ENCODE measurements around the gene CADPS. TPM values are rescaled to one million over a fixed set of nuclear protein-coding genes. Genes with fewer than 3 reads are reported as not detected.

CADPS gene
- polyA plus RNA-seq, 2 donors: 0.09 to 0.20 TPM

DNA sequence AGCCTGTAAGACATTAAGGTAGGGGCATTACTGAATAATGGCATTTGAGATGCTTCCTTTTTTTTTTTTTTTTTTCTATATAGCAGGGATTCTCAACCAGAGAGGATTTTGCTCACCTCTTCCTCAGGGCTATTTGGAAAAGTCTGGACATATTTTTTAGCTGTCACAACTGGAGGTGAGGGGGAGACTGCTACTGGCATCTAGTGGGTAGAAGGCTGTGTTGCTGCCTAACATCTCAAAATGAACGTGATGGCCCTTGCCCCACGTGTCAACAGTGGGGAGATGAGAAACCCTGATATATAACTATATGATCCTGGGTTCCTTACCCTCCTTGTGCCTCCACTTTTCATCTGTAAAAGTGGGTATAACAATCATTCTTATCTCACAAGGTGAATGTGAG lies 71.9 kb downstream of the CADPS start:
- 32 to 44% methylated on average over 2 of the region's 2 CpGs for WGBS, 2 donors
- Histone ChIP-seq H3K4me1 (ENCODE audit: control insufficient read depth in 2 of 2, insufficient read depth in 2 of 2, low read length in 1 of 2) (no peaks in the 10 kb centered on the region), H3K9me3 (ENCODE audit: control insufficient read depth in 2 of 2, insufficient read depth in 1 of 2, low read depth in 1 of 2, low read length in 1 of 2) (no peaks in the 10 kb centered on the region), H3K27ac (ENCODE audit: low read depth in 2 of 2, low read length in 1 of 2) (no peak overlapping the region), H3K27me3 (ENCODE audit: control insufficient read depth in 1 of 2, insufficient read depth in 2 of 2, low read length in 2 of 2) (no peaks in the 10 kb centered on the region), H3K36me3 (ENCODE audit: control insufficient read depth in 2 of 2, insufficient read depth in 2 of 2, low read length in 1 of 2) (no peaks in the 10 kb centered on the region), H3K4me3 (ENCODE audit: low read depth in 1 of 2, low read length in 2 of 2) (no peak overlapping the region)

- Histone ChIP-seq H3K36me3 (ENCODE audit: control insufficient read depth in 2 of 2, insufficient read depth in 2 of 2, low read length in 1 of 2) (no peaks in the 10 kb centered on the region), H3K4me3 (ENCODE audit: low read depth in 1 of 2, low read length in 2 of 2) (no peak overlapping the region), H3K9me3 (ENCODE audit: control insufficient read depth in 2 of 2, insufficient read depth in 1 of 2, low read depth in 1 of 2, low read length in 1 of 2) (no peaks in the 10 kb centered on the region), H3K4me1 (ENCODE audit: control insufficient read depth in 2 of 2, insufficient read depth in 2 of 2, low read length in 1 of 2) (no peaks in the 10 kb centered on the region), H3K27ac (ENCODE audit: low read depth in 2 of 2, low read length in 1 of 2) (no peak overlapping the region), H3K27me3 (ENCODE audit: control insufficient read depth in 1 of 2, insufficient read depth in 2 of 2, low read length in 2 of 2) (no peaks in the 10 kb centered on the region)
- 17 to 18% methylated on average over 3 of the region's 3 CpGs for WGBS, 2 donors
Measured at GRCh38 chr3:62798000-62798399, 77.2 kb downstream of the CADPS start.

DNA sequence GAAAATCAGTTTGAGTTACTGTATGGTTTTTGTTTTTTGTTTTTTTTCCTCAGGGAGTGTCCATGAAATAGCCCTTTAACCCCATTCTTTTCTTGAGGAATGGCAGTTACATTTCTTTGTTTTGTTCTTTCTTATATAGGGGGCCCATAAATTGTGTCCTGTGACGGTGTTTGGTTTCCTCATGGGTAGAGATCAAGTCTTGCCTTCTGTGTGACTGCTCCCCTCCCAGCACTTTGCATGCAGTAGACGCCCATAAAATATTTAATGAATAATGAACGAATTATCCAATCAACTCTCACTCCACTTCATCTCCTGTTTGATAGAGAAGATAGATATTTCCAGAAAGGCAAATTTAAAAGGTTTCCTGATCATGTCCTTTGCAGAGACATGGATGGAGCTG lies 78.1 kb downstream of the CADPS start:
- Histone ChIP-seq H3K27ac (ENCODE audit: low read depth in 2 of 2, low read length in 1 of 2) (no peak overlapping the region), H3K4me3 (ENCODE audit: low read depth in 1 of 2, low read length in 2 of 2) (no peak overlapping the region), H3K9me3 (ENCODE audit: control insufficient read depth in 2 of 2, insufficient read depth in 1 of 2, low read depth in 1 of 2, low read length in 1 of 2) (no peaks in the 10 kb centered on the region), H3K27me3 (ENCODE audit: control insufficient read depth in 1 of 2, insufficient read depth in 2 of 2, low read length in 2 of 2) (no peaks in the 10 kb centered on the region), H3K36me3 (ENCODE audit: control insufficient read depth in 2 of 2, insufficient read depth in 2 of 2, low read length in 1 of 2) (no peaks in the 10 kb centered on the region), H3K4me1 (ENCODE audit: control insufficient read depth in 2 of 2, insufficient read depth in 2 of 2, low read length in 1 of 2) (no peaks in the 10 kb centered on the region)
- 51 to 70% methylated on average over 3 of the region's 3 CpGs for WGBS, 2 donors

- Histone ChIP-seq H3K4me3 (ENCODE audit: low read depth in 1 of 2, low read length in 2 of 2) (no peak overlapping the region), H3K36me3 (ENCODE audit: control insufficient read depth in 2 of 2, insufficient read depth in 2 of 2, low read length in 1 of 2) (no peaks in the 10 kb centered on the region), H3K27me3 (ENCODE audit: control insufficient read depth in 1 of 2, insufficient read depth in 2 of 2, low read length in 2 of 2) (no peaks in the 10 kb centered on the region), H3K27ac (ENCODE audit: low read depth in 2 of 2, low read length in 1 of 2) (no peak overlapping the region), H3K4me1 (ENCODE audit: control insufficient read depth in 2 of 2, insufficient read depth in 2 of 2, low read length in 1 of 2) (no peaks in the 10 kb centered on the region), H3K9me3 (ENCODE audit: control insufficient read depth in 2 of 2, insufficient read depth in 1 of 2, low read depth in 1 of 2, low read length in 1 of 2) (no peaks in the 10 kb centered on the region)
- 67 to 81% methylated on average over 2 of the region's 2 CpGs for WGBS, 2 donors
Measured at GRCh38 chr3:62795978-62796657, 79.1 kb downstream of the CADPS start.

DNA sequence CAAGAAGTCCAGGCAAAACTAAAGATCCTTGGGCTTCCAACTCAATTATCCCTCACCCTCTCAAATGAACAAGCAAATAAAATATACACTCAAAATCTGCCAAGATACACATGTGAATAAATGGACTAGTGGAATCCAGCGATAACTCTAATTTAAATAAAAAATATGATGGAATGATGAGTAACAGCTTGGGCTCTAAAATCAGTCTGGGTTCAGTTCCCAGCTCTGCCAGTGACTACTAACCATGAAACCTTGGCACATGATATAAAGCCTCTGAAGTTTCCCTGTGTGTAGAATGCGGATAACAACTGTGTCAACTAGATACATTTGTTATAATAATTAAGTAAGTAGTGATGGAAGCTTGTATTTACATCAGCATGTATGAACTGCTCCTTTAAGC lies 81.3 kb downstream of the CADPS start:
- H3K27me3 ChIP-seq (ENCODE audit: control insufficient read depth in 1 of 2, insufficient read depth in 2 of 2, low read length in 2 of 2): no peaks in the 10 kb centered on the region
- no peak overlapping the region for H3K27ac ChIP-seq (ENCODE audit: low read depth in 2 of 2, low read length in 1 of 2)
- no peak overlapping the region for H3K4me3 ChIP-seq (ENCODE audit: low read depth in 1 of 2, low read length in 2 of 2)
- H3K9me3 ChIP-seq (ENCODE audit: control insufficient read depth in 2 of 2, insufficient read depth in 1 of 2, low read depth in 1 of 2, low read length in 1 of 2): no peaks in the 10 kb centered on the region
- 74 to 75% methylated on average over 2 of the region's 2 CpGs for WGBS, 2 donors
- H3K4me1 ChIP-seq (ENCODE audit: control insufficient read depth in 2 of 2, insufficient read depth in 2 of 2, low read length in 1 of 2): no peaks in the 10 kb centered on the region
- H3K36me3 ChIP-seq (ENCODE audit: control insufficient read depth in 2 of 2, insufficient read depth in 2 of 2, low read length in 1 of 2): no peaks in the 10 kb centered on the region

- Histone ChIP-seq H3K27me3 (ENCODE audit: control insufficient read depth in 1 of 2, insufficient read depth in 2 of 2, low read length in 2 of 2) (no peaks in the 10 kb centered on the region), H3K4me3 (ENCODE audit: low read depth in 1 of 2, low read length in 2 of 2) (no peak overlapping the region), H3K9me3 (ENCODE audit: control insufficient read depth in 2 of 2, insufficient read depth in 1 of 2, low read depth in 1 of 2, low read length in 1 of 2) (no peaks in the 10 kb centered on the region), H3K4me1 (ENCODE audit: control insufficient read depth in 2 of 2, insufficient read depth in 2 of 2, low read length in 1 of 2) (no peaks in the 10 kb centered on the region), H3K27ac (ENCODE audit: low read depth in 2 of 2, low read length in 1 of 2) (no peak overlapping the region), H3K36me3 (ENCODE audit: control insufficient read depth in 2 of 2, insufficient read depth in 2 of 2, low read length in 1 of 2) (no peaks in the 10 kb centered on the region)
- WGBS, 2 donors: 68 to 72% methylated on average over 1 of the region's 1 CpG
Measured at GRCh38 chr3:62785384-62785783, 89.8 kb downstream of the CADPS start.

GRCh38 chr3:62781121-62781520 lies 94.1 kb downstream of the CADPS start:
- H3K4me3 ChIP-seq (ENCODE audit: low read depth in 1 of 2, low read length in 2 of 2): no peak overlapping the region
- no peaks in the 10 kb centered on the region for H3K4me1 ChIP-seq (ENCODE audit: control insufficient read depth in 2 of 2, insufficient read depth in 2 of 2, low read length in 1 of 2)
- H3K27ac ChIP-seq (ENCODE audit: low read depth in 2 of 2, low read length in 1 of 2): no peak overlapping the region
- no peaks in the 10 kb centered on the region for H3K9me3 ChIP-seq (ENCODE audit: control insufficient read depth in 2 of 2, insufficient read depth in 1 of 2, low read depth in 1 of 2, low read length in 1 of 2)
- no peaks in the 10 kb centered on the region for H3K27me3 ChIP-seq (ENCODE audit: control insufficient read depth in 1 of 2, insufficient read depth in 2 of 2, low read length in 2 of 2)
- no peaks in the 10 kb centered on the region for H3K36me3 ChIP-seq (ENCODE audit: control insufficient read depth in 2 of 2, insufficient read depth in 2 of 2, low read length in 1 of 2)
- 62 to 71% methylated on average over 3 of the region's 3 CpGs for WGBS, 2 donors

- WGBS, 2 donors: 62 to 75% methylated on average over 4 of the region's 4 CpGs
- H3K4me3 ChIP-seq (ENCODE audit: low read depth in 1 of 2, low read length in 2 of 2): no peak overlapping the region
- no peak overlapping the region for H3K27ac ChIP-seq (ENCODE audit: low read depth in 2 of 2, low read length in 1 of 2)
- no peaks in the 10 kb centered on the region for H3K36me3 ChIP-seq (ENCODE audit: control insufficient read depth in 2 of 2, insufficient read depth in 2 of 2, low read length in 1 of 2)
- no peaks in the 10 kb centered on the region for H3K9me3 ChIP-seq (ENCODE audit: control insufficient read depth in 2 of 2, insufficient read depth in 1 of 2, low read depth in 1 of 2, low read length in 1 of 2)
- no peaks in the 10 kb centered on the region for H3K4me1 ChIP-seq (ENCODE audit: control insufficient read depth in 2 of 2, insufficient read depth in 2 of 2, low read length in 1 of 2)
- H3K27me3 ChIP-seq (ENCODE audit: control insufficient read depth in 1 of 2, insufficient read depth in 2 of 2, low read length in 2 of 2): no peaks in the 10 kb centered on the region
Measured at GRCh38 chr3:62777674-62778073, 97.5 kb downstream of the CADPS start.

DNA sequence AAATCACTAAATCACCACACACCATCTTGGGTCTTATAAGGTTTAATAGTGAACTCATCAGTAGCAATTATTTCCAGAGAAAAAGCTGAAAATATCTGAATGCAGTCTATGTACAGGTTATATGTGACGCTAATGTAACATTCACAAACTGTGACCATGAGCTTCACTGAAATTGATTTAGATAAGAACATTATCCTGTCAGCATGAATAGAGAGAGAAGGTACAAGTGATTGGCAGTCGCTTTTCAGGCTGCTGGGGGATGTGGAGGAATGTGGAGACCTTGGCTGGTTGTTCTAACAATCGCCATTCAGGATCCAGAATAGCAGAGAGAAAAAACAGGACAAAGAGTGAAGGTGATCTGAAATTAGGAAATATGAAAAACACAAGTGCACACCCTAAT lies 98.1 kb downstream of the CADPS start:
- Histone ChIP-seq H3K4me3 (ENCODE audit: low read depth in 1 of 2, low read length in 2 of 2) (no peak overlapping the region), H3K27ac (ENCODE audit: low read depth in 2 of 2, low read length in 1 of 2) (no peak overlapping the region), H3K4me1 (ENCODE audit: control insufficient read depth in 2 of 2, insufficient read depth in 2 of 2, low read length in 1 of 2) (no peaks in the 10 kb centered on the region), H3K27me3 (ENCODE audit: control insufficient read depth in 1 of 2, insufficient read depth in 2 of 2, low read length in 2 of 2) (no peaks in the 10 kb centered on the region), H3K36me3 (ENCODE audit: control insufficient read depth in 2 of 2, insufficient read depth in 2 of 2, low read length in 1 of 2) (no peaks in the 10 kb centered on the region), H3K9me3 (ENCODE audit: control insufficient read depth in 2 of 2, insufficient read depth in 1 of 2, low read depth in 1 of 2, low read length in 1 of 2) (no peaks in the 10 kb centered on the region)
- 82 to 83% methylated on average over 3 of the region's 3 CpGs for WGBS, 2 donors

GRCh38 chr3:62774221-62774620 lies 101.0 kb downstream of the CADPS start:
- Histone ChIP-seq H3K27me3 (ENCODE audit: control insufficient read depth in 1 of 2, insufficient read depth in 2 of 2, low read length in 2 of 2) (no peaks in the 10 kb centered on the region), H3K4me1 (ENCODE audit: control insufficient read depth in 2 of 2, insufficient read depth in 2 of 2, low read length in 1 of 2) (no peaks in the 10 kb centered on the region), H3K9me3 (ENCODE audit: control insufficient read depth in 2 of 2, insufficient read depth in 1 of 2, low read depth in 1 of 2, low read length in 1 of 2) (no peaks in the 10 kb centered on the region), H3K4me3 (ENCODE audit: low read depth in 1 of 2, low read length in 2 of 2) (no peak overlapping the region), H3K36me3 (ENCODE audit: control insufficient read depth in 2 of 2, insufficient read depth in 2 of 2, low read length in 1 of 2) (no peaks in the 10 kb centered on the region), H3K27ac (ENCODE audit: low read depth in 2 of 2, low read length in 1 of 2) (no peak overlapping the region)
- WGBS, 2 donors: 49 to 52% methylated on average over 2 of the region's 2 CpGs
